CD4-positive, alpha-beta T cell treated with Interleukin-10 for 1 hour (primary cell): Measurements from ENCODE around the gene CYP2A7.
"Not testable (repeated sequence)": the region's sequence is repeated elsewhere in the genome, so short reads cannot be mapped to it uniquely, and the experiment has no call there.

Experiments used
- DNase-seq: peaks from one replicate; pipeline ENCODE4 v3.0.0-alpha.2; 2020

The CYP2A7 gene, protein sequence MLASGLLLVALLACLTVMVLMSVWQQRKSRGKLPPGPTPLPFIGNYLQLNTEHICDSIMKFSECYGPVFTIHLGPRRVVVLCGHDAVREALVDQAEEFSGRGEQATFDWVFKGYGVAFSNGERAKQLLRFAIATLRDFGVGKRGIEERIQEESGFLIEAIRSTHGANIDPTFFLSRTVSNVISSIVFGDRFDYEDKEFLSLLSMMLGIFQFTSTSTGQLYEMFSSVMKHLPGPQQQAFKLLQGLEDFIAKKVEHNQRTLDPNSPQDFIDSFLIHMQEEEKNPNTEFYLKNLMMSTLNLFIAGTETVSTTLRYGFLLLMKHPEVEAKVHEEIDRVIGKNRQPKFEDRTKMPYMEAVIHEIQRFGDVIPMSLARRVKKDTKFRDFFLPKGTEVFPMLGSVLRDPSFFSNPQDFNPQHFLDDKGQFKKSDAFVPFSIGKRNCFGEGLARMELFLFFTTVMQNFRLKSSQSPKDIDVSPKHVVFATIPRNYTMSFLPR

GRCh38 chr19:40882062-40882461, at the start of gene CYP2A7:
Gene CYP2A7 (minus strand): TSS chr19:40882231. CDS start chr19:40882210, 21 bp downstream.
- not testable (repeated sequence) for DNase-seq

- DNase-seq = not testable (repeated sequence)
Observed at GRCh38 chr19:40930799-40931198, 48.8 kb upstream of the CYP2A7 start.

DNA sequence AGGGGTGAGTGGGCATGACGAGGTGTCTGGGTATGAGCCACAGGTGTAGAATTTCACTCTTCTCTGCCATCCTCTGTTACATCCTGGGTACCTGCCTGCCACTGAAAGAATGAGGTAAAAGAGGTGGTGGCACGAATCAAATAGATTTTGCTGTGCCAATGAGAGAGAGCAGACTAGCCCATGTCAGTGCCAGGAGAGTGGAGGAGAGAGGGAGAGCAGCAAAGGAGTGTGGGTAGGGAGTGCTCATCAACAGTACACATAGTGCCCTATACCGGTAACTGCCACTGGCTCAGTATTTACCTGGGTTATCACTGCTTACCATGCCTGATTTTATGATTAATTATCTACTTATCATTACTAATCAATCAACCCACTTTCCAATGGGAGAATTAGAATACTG, 47.9 kb upstream of the CYP2A7 start:
- DNase-seq = not testable (repeated sequence)

DNA sequence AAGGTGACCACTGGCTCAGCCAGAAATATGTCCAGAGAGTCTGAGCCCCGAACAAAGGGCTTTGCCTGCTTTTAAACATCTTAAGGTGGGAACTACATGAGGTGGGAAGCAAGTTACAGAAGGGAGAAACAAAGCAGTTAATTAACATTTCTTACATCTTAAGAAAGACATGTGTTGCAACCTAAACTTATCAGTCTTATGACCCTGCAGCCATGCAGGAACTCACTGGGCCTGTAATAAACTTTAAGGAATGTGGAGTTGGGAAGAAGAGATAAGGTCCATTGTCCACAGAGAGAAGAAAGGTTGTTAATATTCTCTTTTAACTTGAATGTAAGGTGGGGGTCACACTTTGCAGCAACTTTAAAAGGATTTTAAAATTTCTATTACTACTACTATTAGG, 46.8 kb upstream of the CYP2A7 start:
- no peak for DNase-seq

DNA sequence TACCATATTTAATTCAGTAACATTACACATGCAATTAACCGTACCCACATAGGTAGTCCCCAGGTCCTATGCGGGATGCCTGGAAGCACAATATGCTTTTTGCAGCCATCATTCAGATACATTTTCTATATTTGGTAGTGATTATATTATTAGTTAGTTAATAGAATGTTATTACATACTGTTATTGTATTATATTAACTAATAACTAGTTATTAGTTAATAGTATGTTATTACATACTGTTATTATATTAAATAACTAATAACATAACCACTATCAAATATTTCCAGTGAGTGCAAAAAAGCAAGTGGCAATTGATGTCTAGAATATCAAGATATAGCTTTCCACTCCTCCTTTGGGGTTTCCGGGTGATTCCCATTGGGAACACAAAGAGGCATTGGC, 45.5 kb upstream of the CYP2A7 start:
- DNase-seq = no peak

- not testable (repeated sequence) for DNase-seq
Observed at GRCh38 chr19:40926276-40926675, 44.2 kb upstream of the CYP2A7 start.

DNA sequence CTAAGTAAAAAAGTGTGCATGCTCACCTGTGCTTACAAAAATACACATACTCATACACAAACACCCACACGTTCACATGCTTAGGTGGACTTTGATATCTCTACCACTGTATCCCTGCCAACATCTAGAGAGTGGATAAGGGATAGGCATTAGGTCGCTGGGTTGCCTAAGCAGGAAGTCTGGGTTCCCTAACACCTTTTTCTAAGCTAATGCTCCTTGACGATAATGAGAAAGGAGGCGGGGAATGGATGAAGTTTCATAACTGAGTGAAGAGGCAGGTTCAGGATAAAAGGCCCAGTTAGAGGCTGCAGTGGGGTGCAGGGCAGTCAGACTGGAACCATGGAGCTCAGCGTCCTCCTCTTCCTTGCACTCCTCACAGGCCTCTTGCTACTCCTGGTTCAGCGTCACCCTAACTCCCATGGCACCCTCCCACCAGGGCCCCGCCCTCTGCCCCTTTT, 41.9 kb upstream of the CYP2A7 start:
- no peak for DNase-seq

DNA sequence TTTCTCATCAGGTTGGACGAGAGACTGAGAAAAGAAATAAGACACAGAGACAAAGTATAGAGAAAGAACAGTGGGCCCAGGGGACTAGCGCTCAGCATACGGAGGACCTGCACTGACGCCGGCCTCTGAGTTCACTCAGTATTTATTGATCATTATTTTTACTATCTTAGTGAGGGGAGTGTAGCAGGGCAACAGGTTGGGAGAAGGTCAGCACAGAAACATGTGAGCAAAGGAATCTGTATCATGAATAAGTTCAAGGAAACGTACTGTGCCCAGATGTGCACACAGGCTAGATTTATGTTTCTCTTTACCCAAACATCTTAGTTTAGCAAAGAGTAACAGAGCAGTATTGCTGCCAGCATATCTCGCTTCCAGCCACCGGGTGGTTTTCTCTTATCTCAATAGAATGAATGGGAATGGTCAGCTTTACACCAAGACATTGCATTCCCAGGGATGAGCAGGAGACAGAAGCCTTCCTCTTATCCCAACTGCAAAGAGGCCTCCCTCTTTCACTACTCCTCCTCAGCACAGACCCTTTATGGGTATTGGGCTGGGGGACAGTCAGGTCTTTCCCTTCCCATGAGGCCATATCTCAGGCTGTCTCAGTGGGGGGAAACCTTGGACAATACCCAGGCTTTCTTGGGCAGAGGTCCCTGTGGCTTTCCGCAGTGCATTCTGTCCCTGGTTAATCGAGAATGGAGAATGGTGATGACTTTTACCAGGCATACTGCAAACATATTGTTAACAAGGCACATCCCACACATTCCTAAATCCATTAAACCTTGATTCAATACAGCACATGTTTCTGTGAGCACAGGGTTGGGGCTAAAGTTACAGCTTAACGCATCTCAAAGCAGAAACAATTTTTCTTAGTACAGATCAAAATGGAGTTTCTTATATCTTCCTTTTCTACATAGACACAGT, 40.5 kb upstream of the CYP2A7 start:
- not testable (repeated sequence) for DNase-seq

GRCh38 chr19:40921005-40921897, 39.2 kb upstream of the CYP2A7 start:
- no peak for DNase-seq

DNA sequence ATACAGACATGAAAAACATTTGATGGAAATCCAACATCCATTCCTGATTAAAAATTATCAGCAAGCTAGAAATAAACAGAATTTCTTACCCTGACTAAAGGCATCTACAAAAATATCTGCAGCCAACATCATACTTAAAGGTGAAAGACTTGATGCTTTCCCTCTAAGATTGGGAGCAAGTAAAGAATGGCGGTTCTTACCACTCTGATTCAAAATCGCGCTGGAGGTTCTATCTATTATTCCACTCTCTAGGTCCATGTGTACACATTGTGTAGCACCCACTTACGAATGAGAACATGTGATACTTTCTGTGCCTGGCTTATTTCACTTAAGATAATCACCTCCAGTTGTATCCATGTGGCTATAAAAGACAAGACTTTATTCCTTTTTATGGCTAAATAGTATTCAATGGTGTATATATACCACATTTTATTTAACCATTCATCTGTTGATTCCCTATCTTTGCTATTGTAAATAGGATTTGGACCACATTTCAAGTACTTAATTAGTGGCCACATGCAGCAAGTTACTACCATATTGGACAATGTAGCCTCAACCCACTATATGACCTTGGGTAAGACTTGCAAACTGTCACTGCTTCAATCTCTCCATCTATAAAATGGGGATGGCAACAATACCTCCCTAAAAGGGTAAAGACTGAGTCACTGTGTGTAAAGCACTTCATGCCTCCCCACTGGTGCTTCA, 38.4 kb upstream of the CYP2A7 start:
- no peak for DNase-seq

DNA sequence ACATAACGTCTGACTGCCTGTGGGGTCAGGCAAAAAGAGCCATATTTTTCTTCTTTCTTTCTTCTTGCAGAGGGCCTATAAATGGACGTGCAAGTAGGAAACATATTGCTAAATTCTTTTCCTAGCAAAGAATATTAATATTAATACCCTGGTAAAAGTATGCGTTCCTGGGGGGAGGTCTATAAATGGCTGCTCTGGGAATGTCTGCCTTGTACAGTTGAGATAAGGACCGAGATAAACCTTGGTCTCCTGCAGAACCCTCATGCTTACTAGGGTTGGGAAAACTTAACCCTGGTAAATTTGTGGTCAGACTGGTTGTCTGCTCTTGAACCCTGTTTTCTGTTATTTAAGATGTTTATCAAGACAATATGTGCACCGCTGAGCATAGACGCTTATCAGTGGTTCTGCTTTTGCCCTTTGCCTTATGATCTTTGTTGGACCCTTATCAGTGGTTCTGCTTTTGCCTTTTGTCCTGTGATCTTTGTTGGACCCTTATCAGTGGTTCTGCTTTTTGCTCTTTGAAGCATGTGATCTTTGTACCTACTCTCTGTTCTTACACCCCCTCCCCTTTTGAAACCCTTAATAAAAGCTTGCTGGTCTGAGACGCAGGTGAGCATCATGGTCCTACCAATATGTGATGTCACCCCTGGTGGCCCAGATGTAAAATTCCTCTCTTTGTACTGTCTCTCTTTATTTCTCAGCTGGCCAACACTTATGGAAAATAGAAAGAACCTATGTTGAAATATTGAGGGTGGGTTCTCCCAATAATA, 37.7 kb upstream of the CYP2A7 start:
- not testable (repeated sequence) for DNase-seq

DNA sequence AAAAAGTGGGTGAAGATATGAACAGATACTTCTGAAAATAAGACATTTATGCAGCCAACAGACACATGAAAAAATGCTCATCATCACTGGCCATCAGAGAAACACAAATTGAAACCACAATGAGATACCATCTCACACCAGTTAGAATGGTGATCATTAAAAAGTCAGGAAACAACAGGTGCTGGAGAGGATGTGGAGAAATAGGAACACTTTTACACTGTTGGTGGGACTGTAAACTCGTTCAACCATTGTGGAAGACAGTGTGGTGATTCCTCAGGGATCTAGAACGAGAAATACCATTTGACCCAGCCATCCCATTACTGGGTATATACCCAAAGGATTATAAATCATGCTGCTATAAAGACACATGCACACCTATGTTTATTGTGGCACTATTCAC, 36.3 kb upstream of the CYP2A7 start:
- DNase-seq = not testable (repeated sequence)

DNA sequence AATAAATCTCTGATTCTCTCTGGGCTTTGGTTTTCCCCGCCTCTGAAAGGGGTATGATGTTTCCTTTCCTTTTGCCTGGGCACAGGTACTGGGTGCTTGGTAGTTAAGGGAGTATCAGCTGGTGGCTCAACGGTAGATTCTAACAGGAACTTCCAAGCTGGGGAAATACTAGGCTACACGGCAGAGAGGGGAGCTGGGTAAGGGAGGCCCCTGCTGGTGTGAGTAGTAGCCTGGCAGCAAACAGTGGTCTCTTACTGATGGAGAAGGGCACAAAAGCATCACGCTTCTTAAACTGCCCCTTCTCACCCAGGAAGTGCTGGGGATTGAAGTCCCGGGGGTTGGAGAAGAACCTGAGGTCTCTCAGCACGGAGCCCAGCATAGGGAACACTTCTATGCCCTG, 26.9 kb upstream of the CYP2A7 start:
- no peak for DNase-seq

- DNase-seq = peak; percentile 49
Observed at GRCh38 chr19:40907968-40908735, 26.1 kb upstream of the CYP2A7 start.

DNA sequence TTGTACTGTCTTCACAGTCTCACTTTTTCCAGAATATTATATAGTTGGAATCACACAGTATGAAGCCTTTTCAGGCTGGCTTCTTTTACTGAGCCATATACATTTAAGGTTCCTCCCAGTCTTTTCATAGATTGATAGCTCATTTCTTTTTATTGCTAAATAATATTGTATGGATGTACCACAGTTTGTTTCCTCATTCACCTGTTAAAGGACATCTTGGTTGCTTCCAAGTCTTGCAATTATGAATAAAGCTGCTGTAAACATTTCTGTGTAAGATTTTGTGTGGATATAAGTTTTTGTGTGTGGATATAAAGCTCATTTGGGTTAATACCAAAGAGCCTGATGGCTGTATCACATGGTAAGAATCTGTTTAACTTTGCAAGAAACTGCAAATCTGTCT, 24.5 kb upstream of the CYP2A7 start:
- no peak for DNase-seq

DNA sequence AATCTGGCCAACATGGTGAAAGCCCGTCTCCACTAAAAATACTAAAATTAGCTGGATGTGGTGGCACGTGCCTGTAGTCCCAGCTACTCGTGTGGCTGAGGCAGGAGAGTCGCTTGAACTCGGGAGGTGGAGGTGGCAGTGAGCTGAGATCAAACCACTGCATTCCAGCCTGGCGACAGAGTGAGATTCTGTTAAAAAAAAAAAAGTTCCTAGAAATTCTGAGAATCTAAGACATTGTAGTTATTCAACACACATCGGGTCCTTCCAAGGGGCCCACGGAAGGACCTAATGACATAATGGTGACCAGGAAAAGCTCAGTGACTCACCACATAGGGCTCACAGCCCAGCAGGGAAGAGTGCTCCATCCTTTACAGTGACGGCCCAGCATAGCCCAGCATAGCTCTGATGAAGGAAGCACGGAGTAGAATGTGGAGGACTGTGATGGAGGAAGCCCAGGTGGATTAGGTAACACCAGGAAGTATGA, 22.7 kb upstream of the CYP2A7 start:
- not testable (repeated sequence) for DNase-seq

DNA sequence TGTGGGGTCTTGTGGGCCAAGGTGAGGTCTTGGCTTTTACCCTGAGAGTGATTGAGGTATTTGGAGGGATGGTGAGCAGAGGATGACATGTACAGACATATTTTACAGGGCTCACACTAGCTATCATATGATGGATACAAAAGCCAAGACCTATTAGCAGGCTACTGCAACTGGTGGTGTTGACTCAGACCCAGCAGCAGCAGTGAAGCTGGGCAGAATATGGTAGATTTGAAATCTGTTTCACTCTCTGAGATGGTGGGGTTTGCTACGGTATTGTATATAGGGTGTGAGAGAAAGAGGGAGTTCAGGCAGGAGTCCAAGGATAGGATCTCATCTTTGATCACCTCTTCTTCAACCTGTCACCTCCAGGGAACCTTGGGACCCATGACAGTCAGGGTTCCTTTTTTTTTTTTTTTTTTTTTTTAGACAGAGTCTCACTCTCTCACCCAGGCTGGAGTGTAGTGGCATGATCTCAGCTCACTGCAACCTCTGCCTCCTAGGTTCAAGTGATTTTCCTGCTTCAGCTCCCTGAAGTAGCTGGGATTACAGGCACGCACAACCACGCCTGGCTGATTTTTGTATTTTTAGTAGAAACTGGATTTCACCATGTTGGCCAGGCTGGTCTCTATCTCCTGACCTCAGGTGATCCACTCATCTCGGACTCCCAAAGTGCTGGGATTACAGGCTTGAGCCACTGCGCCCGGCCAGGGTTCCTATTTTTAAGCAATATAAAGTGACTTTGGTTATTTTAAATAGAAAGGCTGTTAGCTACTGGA, 20.1 kb upstream of the CYP2A7 start:
- not testable (repeated sequence) for DNase-seq

DNA sequence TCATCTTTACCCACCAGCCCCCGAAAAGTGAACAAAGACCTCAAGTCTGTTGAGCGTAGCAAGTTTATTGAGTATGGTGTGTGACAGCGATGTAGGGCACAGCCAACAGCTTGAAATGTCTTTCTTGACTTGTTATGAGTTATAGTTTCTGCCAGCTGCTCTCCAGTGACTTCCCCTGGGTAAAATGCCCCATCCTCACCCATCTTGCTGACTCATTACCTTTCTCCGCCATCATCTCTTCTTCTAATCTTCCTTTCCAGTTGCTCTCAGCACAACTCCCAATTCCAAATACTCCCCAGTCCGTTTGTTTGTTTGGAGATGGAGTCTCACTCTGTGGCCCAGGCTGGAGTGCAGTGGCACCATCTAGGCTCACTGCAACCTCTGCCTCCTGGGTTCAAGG, 18.5 kb upstream of the CYP2A7 start:
- not testable (repeated sequence) for DNase-seq

DNA sequence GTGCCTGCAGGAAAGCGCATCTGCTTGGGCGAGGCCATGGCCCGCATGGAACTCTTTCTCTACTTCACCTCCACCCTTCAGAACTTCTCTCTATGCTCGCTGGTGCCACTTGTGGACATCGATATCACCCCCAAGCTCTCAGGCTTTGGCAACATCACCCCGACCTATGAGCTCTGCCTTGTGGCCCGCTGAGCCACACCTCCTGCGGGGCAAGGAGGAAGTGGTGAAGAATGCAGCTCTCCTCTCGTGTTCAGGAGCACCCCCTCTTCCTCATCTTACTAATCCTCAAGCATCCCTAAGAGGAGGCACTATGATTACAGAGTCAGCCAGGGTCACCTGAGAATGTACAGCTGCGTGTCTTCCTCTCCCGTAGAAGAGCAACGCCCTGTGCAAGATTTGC, 17.9 kb upstream of the CYP2A7 start:
- DNase-seq = peak; percentile 19
